Activated T-cell treated with anti-CD3 and anti-CD28 coated beads, Interleukin-2, amount 50 U/mL, for 48 hours (primary cell): Measurements from ENCODE around the gene C9orf72.
"Not testable (repeated sequence)": the region's sequence is repeated elsewhere in the genome, so short reads cannot be mapped to it uniquely, and the experiment has no call there.

Experiments
- DNase-seq, 2 experiments: peaks; one replicate each; pipeline ENCODE4 v3.0.0-alpha.2; 2020

C9orf72 gene, protein sequence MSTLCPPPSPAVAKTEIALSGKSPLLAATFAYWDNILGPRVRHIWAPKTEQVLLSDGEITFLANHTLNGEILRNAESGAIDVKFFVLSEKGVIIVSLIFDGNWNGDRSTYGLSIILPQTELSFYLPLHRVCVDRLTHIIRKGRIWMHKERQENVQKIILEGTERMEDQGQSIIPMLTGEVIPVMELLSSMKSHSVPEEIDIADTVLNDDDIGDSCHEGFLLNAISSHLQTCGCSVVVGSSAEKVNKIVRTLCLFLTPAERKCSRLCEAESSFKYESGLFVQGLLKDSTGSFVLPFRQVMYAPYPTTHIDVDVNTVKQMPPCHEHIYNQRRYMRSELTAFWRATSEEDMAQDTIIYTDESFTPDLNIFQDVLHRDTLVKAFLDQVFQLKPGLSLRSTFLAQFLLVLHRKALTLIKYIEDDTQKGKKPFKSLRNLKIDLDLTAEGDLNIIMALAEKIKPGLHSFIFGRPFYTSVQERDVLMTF

DNA sequence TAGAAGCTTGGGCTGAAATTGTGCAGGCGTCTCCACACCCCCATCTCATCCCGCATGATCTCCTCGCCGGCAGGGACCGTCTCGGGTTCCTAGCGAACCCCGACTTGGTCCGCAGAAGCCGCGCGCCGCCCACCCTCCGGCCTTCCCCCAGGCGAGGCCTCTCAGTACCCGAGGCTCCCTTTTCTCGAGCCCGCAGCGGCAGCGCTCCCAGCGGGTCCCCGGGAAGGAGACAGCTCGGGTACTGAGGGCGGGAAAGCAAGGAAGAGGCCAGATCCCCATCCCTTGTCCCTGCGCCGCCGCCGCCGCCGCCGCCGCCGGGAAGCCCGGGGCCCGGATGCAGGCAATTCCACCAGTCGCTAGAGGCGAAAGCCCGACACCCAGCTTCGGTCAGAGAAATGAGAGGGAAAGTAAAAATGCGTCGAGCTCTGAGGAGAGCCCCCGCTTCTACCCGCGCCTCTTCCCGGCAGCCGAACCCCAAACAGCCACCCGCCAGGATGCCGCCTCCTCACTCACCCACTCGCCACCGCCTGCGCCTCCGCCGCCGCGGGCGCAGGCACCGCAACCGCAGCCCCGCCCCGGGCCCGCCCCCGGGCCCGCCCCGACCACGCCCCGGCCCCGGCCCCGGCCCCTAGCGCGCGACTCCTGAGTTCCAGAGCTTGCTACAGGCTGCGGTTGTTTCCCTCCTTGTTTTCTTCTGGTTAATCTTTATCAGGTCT is at the start of gene C9orf72:
C9orf72 (minus strand) TSS at position 564 of the 716 bp plus-strand sequence. CDS start 6,361 bp downstream, outside the sequence.
- peak; percentile 86 to 91 for DNase-seq

DNA sequence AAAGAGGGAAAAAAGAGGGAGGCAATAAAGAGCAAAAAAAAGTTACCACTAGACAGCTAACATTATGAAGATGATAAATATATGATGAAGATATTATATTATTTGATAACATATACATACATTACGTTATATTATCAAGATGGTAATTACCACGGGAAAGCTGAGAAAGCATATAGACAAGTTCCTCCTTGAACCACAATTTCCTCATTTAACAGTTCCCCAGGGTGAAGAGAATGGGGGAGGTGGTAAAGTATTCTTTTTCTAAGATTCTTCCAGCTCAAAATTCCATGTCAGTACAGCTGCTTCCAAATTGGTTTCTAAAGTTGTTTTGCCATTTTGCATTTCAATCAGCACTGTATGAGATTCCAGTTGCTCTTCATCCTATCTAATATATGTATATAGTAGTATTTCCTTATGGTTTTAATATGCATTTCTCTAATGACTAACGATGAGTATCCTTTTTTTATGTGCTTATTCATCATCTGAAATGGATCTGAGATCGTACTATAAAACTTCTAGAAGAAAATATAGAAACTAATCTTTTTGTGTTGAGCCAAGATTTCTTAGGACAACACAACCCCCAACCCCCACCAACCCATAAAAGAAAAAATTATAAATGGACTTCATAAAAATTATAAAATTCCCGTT is 49.5 kb upstream of the C9orf72 start:
- DNase-seq, result no peak

- DNase-seq, result no peak
These were observed 46.5 kb upstream of the C9orf72 start for GRCh38 chr9:27619743-27620142.

DNA sequence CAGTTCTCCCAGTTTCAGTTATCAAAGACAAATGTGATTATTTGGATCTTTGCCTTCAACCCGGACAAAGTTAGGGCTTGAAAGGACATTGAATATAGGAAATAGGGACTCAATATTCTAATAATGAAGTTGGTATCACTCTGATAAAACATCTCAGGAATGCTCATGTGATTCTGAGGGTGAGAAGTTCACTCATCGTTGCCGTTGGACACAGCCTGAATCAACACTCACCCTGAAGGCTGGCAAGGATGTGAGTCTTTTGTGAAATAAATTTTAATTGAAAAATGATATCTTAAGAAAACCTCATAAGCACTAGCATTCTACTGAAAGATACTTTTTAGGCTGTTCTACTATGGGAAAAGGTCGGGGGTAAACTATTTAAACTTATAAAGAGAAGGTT is 44.8 kb upstream of the C9orf72 start:
- no peak for DNase-seq

DNA sequence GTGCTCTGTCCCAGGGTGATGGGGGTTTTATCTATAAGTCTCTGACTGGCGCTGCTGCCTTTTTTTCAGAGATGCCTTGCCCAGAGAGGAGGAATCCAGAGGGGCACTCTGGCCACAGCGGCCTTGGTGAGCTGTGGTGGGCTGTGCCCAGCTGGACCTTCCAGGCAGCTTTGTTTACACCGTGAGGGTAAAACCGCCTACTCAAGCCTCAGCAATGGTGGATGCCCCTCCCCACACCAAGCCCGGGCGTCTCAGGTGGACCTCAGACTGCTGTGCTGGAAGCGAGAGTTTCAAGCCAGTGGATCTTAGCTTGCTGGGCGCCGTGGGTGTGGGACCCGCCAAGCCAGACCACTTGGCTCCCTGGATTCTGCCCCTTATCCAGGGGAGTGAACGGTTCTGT is 41.3 kb upstream of the C9orf72 start:
- no peak for DNase-seq

DNA sequence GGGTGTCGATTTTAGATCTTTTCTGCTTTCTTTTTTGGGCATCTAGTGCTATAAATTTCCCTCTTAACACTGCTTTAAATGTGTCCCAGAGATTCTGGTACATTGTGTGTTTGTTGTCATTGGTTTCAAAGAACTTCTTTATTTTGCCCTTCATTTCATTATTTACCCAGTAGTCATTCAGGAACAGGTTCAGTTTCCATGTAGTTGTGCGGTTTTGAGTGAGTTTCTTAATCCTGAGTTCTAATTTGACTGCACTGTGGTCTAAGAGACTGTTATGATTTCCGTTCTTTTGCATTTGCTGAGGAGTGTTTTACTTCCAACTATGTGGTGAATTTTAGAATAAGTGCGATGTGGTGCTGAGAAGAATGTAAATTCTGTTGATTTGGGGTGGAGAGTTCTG is 38.8 kb upstream of the C9orf72 start:
- not testable (repeated sequence) for DNase-seq

DNA sequence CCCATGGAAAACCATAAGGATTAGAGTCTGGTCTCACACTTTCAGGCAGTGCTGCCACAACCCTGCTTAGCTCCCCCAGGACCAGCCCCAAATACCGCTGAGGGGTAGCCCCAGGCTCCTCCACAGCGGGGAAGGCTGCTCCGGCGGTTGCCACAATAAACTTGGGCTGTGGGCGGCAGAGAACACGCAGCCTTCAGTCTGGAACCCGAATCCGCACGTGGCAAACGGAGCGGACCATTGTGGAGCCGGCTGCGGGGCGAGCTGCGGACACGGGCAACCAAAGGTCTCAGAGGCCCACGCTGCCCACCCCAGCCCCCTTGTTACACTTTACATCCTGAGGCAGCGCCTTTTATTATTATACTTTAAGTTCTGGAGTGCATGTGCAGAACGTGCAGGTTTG is 37.3 kb upstream of the C9orf72 start:
- no peak for DNase-seq

GRCh38 chr9:27602954-27603353 is 29.7 kb upstream of the C9orf72 start:
- no peak for DNase-seq

DNA sequence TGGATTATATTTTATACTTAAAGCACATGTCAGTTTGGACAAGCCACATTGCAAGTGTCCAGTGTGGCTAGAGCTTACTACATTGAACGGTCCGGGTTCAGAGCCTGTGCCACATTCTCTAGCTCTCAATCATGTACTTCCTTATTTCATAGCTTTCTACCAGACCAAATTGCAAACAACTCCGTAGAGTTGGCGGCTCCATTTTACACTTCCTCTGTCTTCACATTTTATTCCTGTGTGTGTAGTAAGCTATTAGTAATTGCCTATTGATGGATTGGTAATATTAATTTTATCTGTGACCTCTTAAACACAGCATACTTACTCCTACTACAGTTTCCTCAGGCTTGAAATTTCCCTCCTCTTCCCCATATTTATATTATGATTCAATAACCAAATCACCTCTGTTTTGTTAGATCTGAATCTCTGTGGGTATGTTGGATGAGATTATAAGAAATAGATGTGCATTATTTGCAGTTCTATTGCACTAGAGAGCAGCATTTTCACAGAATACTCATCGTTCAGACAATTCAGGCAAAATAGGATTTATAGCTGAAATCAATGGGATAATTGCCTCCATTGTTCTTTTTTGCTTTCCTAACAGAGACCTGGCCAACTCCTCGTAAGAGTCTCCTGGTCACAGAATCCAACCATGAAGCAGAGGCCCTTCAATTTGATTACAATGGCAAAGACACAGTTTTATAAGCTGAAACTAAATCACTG is 29.0 kb upstream of the C9orf72 start:
- DNase-seq, result no peak

DNA sequence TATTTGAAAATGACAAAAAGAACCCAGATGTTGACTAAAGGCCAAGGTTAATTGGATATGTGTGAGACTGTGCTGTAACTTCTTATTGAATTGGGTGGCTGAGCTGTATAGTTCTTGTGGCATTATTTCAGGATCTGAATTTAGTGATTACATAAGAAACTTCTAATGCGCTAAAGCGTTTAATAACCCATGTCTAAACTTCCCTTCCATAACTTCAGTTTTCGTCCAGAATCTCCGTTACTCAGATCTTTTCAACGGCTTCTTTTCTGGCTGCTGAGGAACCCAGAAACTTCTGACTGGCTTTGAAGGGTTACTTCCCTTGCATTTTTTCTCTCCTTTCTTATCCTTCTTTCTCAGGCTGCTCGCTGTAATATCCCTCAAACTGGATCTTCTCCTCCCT is 28.1 kb upstream of the C9orf72 start:
- no peak for DNase-seq

DNA sequence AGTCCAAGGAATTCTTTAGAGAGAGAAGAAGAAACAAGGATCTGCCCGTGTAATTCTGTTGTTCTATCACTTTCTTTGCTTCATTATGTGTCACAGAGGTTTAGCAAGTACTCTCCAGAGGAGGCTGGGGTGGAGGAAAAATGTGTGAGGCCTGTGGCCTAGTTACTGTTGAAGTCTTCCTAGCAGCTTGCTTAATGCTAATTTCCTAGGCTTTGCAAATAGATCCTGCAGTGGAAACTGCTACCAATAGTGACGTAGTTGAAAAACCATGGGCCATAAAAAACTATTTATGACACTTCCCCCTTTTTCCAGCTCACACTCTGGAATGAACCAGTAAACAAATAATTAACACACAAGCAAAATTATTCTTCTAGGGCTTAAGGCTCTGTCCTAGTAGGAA is 27.0 kb upstream of the C9orf72 start:
- DNase-seq, result no peak

- DNase-seq, result no peak
These were observed 26.6 kb upstream of the C9orf72 start for GRCh38 chr9:27599870-27600238.

GRCh38 chr9:27599102-27599869 is 26.0 kb upstream of the C9orf72 start:
- DNase-seq, result no peak

DNA sequence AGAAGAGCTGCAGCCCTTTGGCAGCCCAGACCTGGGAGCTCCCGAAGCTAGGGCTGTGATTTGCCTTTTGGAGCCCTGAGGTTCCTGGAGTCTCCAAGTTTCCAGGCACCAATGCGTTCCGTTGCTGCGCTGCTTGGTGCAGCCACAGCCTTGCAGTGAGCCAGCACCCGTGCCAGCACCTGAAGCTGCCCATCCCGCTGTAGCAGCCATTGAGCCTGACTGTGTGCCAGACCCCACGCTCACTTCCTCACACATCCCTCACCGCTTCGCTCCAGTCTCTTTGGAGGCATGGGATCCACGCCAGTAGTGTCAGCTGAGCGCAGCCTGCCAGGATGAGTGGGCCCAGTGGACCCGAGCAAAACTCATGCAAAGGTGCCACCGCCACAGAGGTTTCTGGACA is 22.5 kb upstream of the C9orf72 start:
- no peak for DNase-seq

GRCh38 chr9:27591672-27592071 is 18.4 kb upstream of the C9orf72 start:
- DNase-seq, result no peak

GRCh38 chr9:27591093-27591492 is 17.8 kb upstream of the C9orf72 start:
- DNase-seq, result no peak

DNA sequence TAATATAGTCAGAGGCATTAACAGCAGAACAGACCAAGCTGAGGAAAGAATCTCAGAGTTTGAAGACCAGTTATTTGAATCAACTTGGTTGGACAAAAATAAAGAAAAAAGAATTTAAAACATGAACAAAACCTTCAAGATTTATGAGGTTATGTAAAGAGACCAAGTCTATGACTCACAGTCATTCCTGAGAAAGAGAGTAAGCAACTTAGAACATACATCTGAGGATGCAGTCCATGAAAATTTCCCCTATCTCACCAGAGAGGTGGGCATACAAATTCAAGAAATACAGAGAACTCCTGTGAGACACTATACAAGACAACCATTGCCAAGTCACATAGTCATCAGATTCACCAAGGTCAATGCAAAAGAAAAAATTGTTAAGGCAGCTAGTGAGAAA is 17.4 kb upstream of the C9orf72 start:
- no peak for DNase-seq

GRCh38 chr9:27589462-27589861 is 16.2 kb upstream of the C9orf72 start:
- no peak for DNase-seq

- DNase-seq, result no peak
These were observed 13.0 kb upstream of the C9orf72 start for GRCh38 chr9:27586304-27586703.

DNA sequence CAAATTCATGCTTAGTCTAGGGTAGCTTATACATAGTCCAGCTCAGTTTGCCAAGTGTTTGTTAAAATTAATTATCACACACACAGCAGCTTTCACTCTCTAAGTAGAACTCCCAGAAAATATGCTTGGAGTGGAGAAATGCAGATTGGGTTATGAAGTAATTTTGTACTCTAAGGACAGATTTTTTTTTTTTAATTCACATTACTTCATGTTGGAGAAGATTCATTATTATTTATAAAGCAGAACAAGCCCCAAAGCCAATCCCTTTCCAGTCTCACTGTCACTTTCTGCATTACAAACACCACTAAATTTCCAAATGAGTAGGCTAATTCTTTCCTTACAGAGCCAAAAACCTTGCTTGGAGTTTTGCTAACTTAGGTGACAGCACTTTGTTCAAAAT is 11.7 kb upstream of the C9orf72 start:
- no peak for DNase-seq

DNA sequence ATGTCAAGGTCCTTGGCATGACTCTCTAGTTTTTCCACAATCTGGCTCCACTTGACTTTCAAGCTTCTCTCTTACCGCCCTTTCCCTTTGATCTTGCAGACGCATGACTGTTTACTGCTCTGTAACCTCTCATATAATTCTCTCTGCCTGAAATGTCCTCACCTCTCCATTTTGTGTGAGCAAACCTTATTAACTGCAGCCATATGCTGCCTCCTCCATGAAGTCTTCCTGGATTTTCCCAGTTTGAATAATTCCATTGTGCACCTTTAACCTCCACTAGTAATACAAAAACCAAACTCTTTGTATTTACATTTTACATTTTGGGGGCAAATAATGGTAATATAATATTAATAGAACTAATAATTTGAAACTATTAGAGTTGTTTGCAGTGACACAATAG is 9.5 kb upstream of the C9orf72 start:
- DNase-seq, result no peak

DNA sequence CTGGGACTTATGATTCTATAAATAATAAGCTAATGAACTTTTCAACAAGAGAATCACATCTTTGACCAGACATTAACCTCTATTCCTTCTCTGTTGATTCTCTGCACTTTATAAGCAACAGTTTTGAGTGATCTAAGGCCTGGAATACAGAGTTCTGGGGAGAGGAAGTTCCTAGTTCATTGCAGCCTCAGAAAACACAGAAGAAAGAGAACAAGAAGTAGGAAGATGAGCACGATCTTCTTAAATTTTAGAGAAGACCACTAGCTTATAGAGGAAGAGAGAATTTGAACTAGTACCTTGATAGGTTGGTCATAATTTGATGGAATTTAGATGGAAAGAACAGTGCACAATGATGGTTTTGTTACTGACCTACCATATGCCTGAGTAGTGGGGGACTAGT is 8.5 kb upstream of the C9orf72 start:
- DNase-seq, result no peak
